Breast epithelium (tissue), 4 donors: ENCODE results near the gene KRTAP10-8. TPM values are rescaled to one million over a fixed set of nuclear protein-coding genes. Genes with fewer than 3 reads are reported as not detected.

ENCODE experiments used
- DNase-seq, 2 donors: peaks; one replicate each; pipeline ENCODE4 v3.0.0-alpha.2; 2019; ENCODE audit warnings: low spot score in 2 of 2
- H3K27ac ChIP-seq, 2 donors: fragments of 200-600 bp; sonication (generic) in 1 of 2; one replicate each; pipeline ENCODE4 v1.5.1; 2016 to 2019; ENCODE audit warnings: mild to moderate bottlenecking in 1 of 2
- H3K27me3 ChIP-seq, 2 donors: fragments of 200-600 bp; sonication (generic) in 1 of 2; one replicate each; pipeline versions ENCODE4 v1.5.1 to v1.6.0; 2017 to 2019; ENCODE audit warnings: control low read depth in 1 of 2, mild to moderate bottlenecking in 1 of 2
- H3K36me3 ChIP-seq: fragments of 200-600 bp; one replicate; pipeline ENCODE4 v1.5.1; 2019
- H3K4me1 ChIP-seq, 2 donors: fragments of 200-600 bp; sonication (generic); one replicate each; pipeline ENCODE4 v1.5.1; 2016 to 2019; ENCODE audit warnings: control low read depth in 1 of 2
- H3K4me3 ChIP-seq, 3 donors: fragments of 200-600 bp; sonication (generic); 1 replicate in 2 of 3; 2 replicates in 1 of 3; pipeline ENCODE4 v1.5.1; 2016 to 2019; ENCODE audit warnings: mild to moderate bottlenecking in 3 of 3, moderate library complexity in 2 of 3
- H3K9me3 ChIP-seq, 2 donors: fragments of 200-600 bp; sonication (generic) in 1 of 2; one replicate each; pipeline ENCODE4 v1.5.1; 2016 to 2019; ENCODE audit warnings: control low read depth in 1 of 2
- CTCF ChIP-seq, 3 donors: fragments of 450-650 bp; IDR thresholded peaks; one replicate each; pipeline ENCODE4 v1.5.1; 2016 to 2017; ENCODE audit warnings: antibody characterized with exemption in 3 of 3, mild to moderate bottlenecking in 3 of 3, moderate library complexity in 3 of 3
- POLR2A ChIP-seq: fragments of 450-650 bp; IDR thresholded peaks from one replicate; pipeline ENCODE4 v1.6.1; 2016; ENCODE audit warnings: antibody characterized with exemption, mild to moderate bottlenecking, moderate library complexity
- POLR2AphosphoS5 ChIP-seq, 3 donors: sonication (generic); formaldehyde crosslinking; IDR thresholded peaks; one replicate each; pipeline ENCODE4 v1.6.1; 2017; ENCODE audit warnings: antibody characterized with exemption in 3 of 3
- intact Hi-C: fragments of 100-400 bp; cut with DNase I; formaldehyde crosslinking; loops from one replicate; pipeline ENCODE4 v1.15.1; 2023; ENCODE audit warnings: low total_unique reads
- total RNA-seq, 3 donors: library from RNA; depleted of rRNA; stranded (reverse); fragments of >200 nt; gene quantifications; one replicate each; pipeline ENCODE4 v1.1.0, GENCODE V29; 2016

KRTAP10-8 gene
- total RNA-seq, 3 donors from 2014 or later: not detected

GRCh38 chr21:44648557-44649311 is 36.9 kb downstream of the KRTAP10-8 start:
- DNase-seq: no peak
- H3K27me3 ChIP-seq: peaks cover 0 to 33% of the 10 kb centered on the region in 2 donors
- TF ChIP-seq POLR2A (no peak), POLR2AphosphoS5 (IDR thresholded peaks at IDR 0.05) (no peak), CTCF (IDR thresholded peaks at IDR 0.05) (no peak)
- H3K9me3 ChIP-seq: peaks cover 15 to 18% of the 10 kb centered on the region in 2 donors
- H3K27ac ChIP-seq: no peak overlapping the region
- H3K36me3 ChIP-seq: no peaks in the 10 kb centered on the region
- H3K4me3 ChIP-seq: no peak overlapping the region
- H3K4me1 ChIP-seq: no peaks in the 10 kb centered on the region
- intact Hi-C loops: no loop called here

DNA sequence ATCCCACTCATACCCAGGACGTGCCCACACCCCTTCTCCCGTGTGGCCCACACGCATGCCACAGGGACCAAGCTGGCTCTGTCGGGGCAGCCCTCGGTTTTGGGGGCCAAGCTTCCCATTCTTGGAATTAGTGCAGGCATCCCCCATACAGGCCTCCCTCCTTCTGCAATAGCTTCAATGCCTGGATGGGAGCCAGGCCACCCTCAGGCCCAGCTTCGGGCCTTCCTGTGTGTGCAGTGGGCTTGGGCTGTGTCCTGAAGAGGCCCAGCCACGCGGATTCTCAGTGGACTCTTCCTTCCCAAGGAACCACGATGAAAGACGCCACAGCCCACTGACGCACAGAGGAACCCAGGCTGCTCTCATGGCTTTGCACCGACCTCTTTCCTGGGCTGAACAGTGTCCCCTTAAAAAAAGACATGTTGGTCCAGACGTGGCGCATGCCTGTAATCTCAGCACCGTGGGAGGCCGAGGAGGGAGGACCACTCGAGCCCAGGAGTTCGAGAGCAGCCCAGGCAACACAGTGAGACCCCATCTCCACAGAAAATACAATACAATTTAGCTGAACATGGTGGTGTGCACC is 37.7 kb downstream of the KRTAP10-8 start:
- Histone ChIP-seq H3K36me3 (no peaks in the 10 kb centered on the region), H3K4me3 (no peak overlapping the region), H3K27me3 (peaks cover 0 to 33% of the 10 kb centered on the region in 2 donors), H3K4me1 (no peaks in the 10 kb centered on the region), H3K27ac (no peak overlapping the region), H3K9me3 (peaks cover 9 to 13% of the 10 kb centered on the region in 2 donors)
- DNase-seq: no peak
- intact Hi-C loops: no loop called here
- TF ChIP-seq POLR2A: no peak
- TF ChIP-seq CTCF (IDR thresholded peaks at IDR 0.05): no peak
- TF ChIP-seq POLR2AphosphoS5 (IDR thresholded peaks at IDR 0.05): no peak

DNA sequence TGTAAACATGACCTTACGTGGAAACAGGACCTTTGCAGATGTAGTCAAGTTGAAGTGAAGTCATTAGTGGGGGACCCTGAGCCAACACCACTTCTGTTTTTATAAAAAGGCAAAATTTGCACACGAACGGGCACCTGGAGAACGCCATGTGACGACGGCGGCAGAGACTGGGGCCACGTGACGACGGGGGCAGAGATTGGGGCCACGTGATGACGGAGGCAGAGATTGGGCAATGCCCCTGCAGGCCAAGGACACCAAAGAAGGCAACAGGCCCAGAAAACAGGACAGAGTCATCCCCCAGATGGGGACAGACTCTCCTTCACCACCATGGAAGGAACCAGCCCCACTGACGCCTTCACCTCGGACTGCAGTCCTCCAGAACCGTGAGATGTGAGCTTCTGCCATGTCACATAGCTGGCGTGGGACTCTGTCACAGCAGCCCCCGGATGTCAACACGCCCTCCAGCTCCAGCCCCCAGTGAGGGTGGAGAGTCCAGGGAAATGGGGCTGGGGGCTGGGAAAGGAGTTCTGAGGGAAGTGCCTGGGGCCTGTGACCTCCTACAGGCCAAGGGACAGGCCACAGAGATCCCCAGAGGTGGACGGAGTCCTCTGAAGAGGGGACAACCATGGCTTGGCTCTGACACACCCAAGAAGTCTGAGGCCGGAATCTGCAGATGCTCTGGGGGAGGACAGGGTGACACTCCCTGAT is 38.5 kb downstream of the KRTAP10-8 start:
- Histone ChIP-seq H3K4me1 (no peaks in the 10 kb centered on the region), H3K27me3 (peaks cover 0 to 33% of the 10 kb centered on the region in 2 donors), H3K36me3 (no peaks in the 10 kb centered on the region), H3K27ac (no peak overlapping the region), H3K4me3 (no peak overlapping the region), H3K9me3 (peaks cover 1 to 8% of the 10 kb centered on the region in 2 donors)
- intact Hi-C loops: no loop called here
- DNase-seq: no peak
- no peak for TF ChIP-seq POLR2A
- TF ChIP-seq POLR2AphosphoS5 (IDR thresholded peaks at IDR 0.05): no peak

DNA sequence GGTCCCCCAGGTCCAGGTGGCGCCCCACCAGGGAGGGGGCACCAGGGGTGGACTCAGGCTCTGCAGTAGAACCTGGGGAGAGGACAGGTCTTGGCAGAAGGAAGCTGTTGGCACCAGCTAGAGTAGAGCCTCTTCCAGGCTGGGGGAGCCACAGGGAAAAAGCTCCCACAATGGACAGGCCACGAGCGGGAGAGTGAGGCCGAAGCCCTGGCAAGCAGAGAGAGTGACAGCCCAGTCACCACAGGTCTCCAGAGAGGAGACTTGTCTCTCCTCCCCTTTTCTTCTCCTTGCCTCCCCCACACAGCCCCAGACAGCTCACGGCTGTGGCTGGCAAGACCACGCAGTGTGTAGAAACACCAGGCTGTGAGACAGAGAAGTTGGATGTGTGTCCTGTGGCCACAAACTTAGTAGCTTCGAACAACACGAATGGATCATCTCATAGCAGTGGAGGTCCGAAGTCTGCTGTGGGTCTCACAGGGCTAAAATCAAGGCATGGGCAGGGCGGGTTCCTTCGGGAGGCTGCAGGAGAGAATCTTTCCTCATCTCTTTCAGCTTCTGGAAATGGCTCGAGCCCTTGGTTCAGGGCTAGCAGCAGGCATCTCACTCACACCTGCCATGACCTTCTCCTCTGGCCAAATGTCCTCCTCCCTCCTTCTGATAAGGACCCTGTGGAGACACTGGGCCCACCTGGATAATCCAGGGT is 39.2 kb downstream of the KRTAP10-8 start:
- DNase-seq: no peak
- TF ChIP-seq POLR2AphosphoS5 (IDR thresholded peaks at IDR 0.05) (no peak), POLR2A (no peak), CTCF (IDR thresholded peaks at IDR 0.05) (no peak)
- Histone ChIP-seq H3K36me3 (no peaks in the 10 kb centered on the region), H3K4me1 (no peaks in the 10 kb centered on the region), H3K27me3 (peaks cover 0 to 33% of the 10 kb centered on the region in 2 donors), H3K4me3 (no peak overlapping the region), H3K9me3 (peaks cover 2 to 11% of the 10 kb centered on the region in 2 donors), H3K27ac (no peak overlapping the region)
- intact Hi-C loops: no loop called here

DNA sequence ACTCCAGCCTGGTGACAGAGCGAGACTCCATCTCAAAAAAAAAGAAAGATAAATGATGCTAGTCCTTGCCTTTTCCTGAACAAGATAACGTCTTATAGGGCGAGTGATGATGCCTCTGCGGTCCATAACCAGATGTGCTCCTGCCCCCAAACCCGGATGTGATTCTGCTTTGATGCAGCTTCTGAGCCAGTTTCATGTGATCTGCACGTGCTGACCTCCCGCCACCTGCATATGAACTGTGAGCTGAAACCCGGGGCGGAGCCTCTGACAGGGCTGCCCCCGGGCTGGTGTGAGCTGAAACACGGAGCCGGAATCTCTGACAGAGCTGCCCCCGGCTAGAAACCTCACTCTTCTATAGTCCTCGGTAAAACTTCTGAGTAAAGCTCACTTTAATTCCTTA is 41.2 kb downstream of the KRTAP10-8 start:
- Histone ChIP-seq H3K4me3 (no peak overlapping the region), H3K9me3 (peaks cover 11 to 14% of the 10 kb centered on the region in 2 donors), H3K27me3 (peaks cover 0 to 19% of the 10 kb centered on the region in 2 donors), H3K4me1 (no peaks in the 10 kb centered on the region), H3K27ac (no peak overlapping the region), H3K36me3 (no peaks in the 10 kb centered on the region)
- TF ChIP-seq POLR2AphosphoS5 (IDR thresholded peaks at IDR 0.05): no peak
- TF ChIP-seq POLR2A: no peak
- no peak for TF ChIP-seq CTCF (IDR thresholded peaks at IDR 0.05)
- DNase-seq: no peak
- intact Hi-C loops: no loop called here
